T-helper 17 cell (primary cell): ENCODE results near the gene CELA2B. TPM values are rescaled to one million over a fixed set of nuclear protein-coding genes. Genes with fewer than 3 reads are reported as not detected.

Experiments used
- ATAC-seq: fragments of 150-1000 bp; cut with Tn5 transposase; 2 replicates; pipeline ENCODE4 v1.10.0; 2021; ENCODE audit warnings: mild to moderate bottlenecking, moderate library complexity
- DNase-seq, 3 donors: peaks; one replicate each; pipeline versions ENCODE4 v3.0.0 to v3.0.0-alpha.2; 2020 to 2021
- H3K9me3 ChIP-seq: one replicate; pipeline ENCODE4 v1.7.0; 2013; ENCODE audit warnings: low read length, mild to moderate bottlenecking; ENCODE audit not compliant: control insufficient read depth, poor library complexity, severe bottlenecking
- H3K27ac Mint-ChIP-seq: one replicate; pipeline ENCODE4 v1.8.0; 2022; ENCODE audit warnings: mild to moderate bottlenecking, moderate library complexity, mixed read lengths
- H3K27me3 Mint-ChIP-seq: one replicate; pipeline ENCODE4 v1.8.0; 2022; ENCODE audit warnings: mixed read lengths
- H3K36me3 Mint-ChIP-seq: one replicate; pipeline ENCODE4 v1.8.0; 2022; ENCODE audit warnings: low read depth, mixed read lengths
- H3K4me1 Mint-ChIP-seq: one replicate; pipeline ENCODE4 v1.8.0; 2022; ENCODE audit warnings: mild to moderate bottlenecking, mixed read lengths
- H3K4me3 Mint-ChIP-seq: one replicate; pipeline ENCODE4 v1.8.0; 2022; ENCODE audit warnings: mild to moderate bottlenecking, moderate library complexity, mixed read lengths
- total RNA-seq, 4 donors: library from RNA in 2 of 4; stranded (reverse) in 2 of 4; gene quantifications; one replicate each; pipeline ENCODE4 v1.2.3 and lab custom pipeline; 2022 to 2026

Gene CELA2B
- total RNA-seq, 2 donors from 2014 or later: not detected

DNA sequence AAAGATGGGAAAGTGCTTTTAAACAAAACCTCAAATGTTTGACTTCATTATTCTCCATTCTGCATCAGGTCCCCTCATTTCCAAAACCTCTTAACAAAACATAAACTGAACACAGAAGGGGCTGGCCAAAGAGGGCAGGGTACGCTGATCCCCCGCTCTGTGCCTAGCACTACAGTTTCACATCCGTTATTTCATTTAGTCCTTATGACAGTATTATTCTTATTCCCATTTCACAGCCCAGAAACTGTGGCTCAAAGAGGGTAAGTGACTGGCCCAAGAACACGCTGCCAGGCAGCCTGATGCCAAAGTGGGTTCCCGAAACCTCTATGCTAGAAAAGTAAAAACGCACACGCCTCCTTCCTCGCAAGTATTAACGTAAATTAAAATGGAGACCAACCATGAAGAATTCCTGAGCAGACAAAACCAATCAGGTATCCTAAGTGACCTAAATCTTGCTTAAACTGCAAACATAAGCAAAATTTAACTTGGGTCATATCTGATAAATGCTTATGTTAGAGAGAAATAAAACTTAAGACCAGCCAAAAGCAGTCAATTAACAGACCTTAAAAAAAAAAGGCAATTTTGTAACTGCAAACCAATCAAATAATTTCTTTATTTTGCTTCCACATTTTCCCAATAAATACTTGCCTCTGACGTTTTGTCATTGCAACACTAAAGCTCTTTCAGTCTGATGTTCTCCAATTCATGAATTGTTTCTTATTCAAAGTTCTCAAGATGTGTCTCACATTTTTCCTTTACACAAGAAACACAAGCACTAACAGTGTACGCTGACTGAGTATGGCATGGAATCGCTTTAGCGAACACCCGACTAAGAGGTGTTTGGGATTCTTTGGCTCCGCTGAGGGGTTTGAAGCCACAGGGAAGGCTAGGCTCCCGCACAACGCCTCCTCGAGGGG, 47.5 kb downstream of the CELA2B start:
- Mint-ChIP-seq H3K27me3 (no peaks in the 10 kb centered on the region), H3K27ac (peak overlapping the region; percentile 98), H3K4me1 (peaks cover 48% of the 10 kb centered on the region), H3K4me3 (peak overlapping the region; percentile 96), H3K36me3 (peaks cover 2% of the 10 kb centered on the region)
- ATAC-seq (no peak), DNase-seq (no peak)
- no peaks in the 10 kb centered on the region for H3K9me3 ChIP-seq

DNA sequence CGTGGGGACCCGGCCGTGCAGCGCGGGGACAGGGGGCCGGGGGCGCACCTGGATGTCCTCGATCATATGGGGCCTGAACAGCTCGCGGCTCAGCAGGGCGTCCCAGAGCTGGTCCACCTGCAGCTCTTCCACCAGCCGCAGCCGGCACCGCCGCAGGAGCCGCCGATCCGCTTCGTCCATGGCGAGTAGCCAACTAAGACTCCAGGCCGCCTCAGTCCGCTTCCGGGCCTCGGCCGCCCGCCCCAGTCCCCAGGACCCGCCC, 48.0 kb downstream of the CELA2B start, which contains the start of gene CASP9:
Gene CASP9, minus strand, starts transcription at position 195 of the 262 bp plus-strand sequence. Its CDS starts 15 bp downstream, at position 180.
- Mint-ChIP-seq H3K27ac (peak within 1 kb of the TSS; percentile 98), H3K4me1 (peaks cover 51% of the 10 kb centered on the region), H3K27me3 (no peaks in the 10 kb centered on the region), H3K36me3 (peaks cover 2% of the 10 kb centered on the region), H3K4me3 (peak within 1 kb of the TSS; percentile 96)
- ATAC-seq (no peak), DNase-seq (no peak)
- H3K9me3 ChIP-seq: no peaks in the 10 kb centered on the region

DNA sequence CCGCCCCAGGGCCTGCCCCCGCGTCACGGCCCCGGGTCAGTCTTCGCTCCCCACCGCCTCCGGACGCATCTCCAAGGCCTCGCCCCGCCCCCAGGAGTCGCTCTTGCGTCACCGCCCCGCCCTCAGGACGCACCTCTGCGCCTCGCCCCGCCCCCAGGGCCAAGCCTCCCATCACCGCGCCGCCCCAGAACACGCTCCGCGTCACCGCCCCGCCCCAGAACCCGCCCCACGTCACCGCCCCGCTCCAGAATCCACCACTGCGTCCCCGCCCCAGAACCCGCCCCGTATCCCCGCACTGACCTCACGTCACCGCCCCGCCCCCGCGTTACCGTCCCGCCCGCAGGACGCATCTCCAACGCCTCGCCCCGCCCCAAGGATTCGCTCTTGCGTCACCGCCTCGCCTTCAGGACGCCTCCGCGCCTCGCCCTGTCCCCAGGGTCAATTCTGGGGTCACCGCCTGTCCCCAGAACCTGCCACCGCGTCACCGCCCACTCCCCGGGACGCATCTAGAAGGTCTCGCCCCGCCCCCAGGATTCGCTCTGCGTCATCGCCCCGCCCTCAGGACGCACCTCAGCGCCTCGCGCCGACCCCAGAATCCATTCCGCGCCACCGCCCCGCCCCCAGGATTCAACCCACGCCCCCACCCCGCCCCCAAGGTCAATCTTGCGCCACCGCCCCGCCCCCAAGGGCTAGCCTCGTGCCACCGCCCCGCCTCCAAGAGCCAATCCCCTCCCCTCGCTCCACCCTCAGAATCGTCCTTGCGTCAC, 48.6 kb downstream of the CELA2B start:
- Mint-ChIP-seq H3K27ac (peak overlapping the region; percentile 98), H3K27me3 (no peaks in the 10 kb centered on the region), H3K4me3 (peak overlapping the region; percentile 96), H3K36me3 (peaks cover under 1% of the 10 kb centered on the region), H3K4me1 (peaks cover 49% of the 10 kb centered on the region)
- ATAC-seq: peak; percentile 73
- peak; percentile 99 to 100 (median 100) for DNase-seq
- no peaks in the 10 kb centered on the region for H3K9me3 ChIP-seq

DNA sequence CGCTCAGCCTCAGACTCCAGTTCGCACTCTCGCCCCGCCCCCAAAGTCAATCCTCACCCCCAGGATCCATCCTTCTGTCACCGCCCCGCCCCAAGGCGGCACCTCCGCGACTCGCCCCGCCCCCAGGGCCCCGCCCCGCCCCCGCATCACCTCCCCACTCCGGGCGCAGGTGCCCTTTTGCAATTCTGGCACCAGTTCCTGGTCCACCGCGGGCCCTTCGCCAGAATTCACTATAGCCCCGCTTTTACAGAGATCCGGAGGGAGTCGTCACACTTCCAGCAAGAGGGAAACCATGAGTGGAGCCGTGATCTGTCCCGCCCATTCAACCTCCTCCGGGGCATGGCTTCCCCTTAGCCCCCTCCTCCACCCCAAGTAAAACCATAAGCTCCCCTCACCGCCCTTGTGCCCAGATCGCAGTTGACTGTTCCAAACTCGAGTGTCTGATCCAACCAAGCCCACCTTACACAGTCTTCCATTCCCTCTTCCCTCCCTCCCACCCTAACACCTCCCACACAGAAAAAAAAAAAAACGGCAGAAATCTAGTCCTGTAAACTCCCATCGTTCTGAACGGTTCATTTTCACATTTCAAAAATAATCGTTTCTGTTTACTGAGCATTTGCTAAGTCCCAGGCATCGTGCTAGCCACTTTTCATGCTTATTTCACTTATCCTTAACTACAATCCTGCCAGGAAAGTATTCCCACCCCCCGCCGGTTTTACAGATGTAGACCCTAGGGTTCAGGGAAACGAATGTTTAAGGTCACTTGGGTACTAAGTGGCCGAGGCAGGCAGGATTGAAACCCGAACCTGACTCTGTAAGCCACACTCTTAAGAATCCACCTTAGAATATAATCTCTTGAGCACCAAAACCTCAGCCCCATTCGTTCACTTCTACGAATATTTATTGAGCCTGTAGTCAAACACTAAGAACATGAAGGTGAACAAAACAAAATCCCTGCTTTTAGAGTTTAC, 49.4 kb downstream of the CELA2B start:
- H3K27ac Mint-ChIP-seq: peak overlapping the region; percentile 98
- ATAC-seq: peak; percentile 2
- H3K27me3 Mint-ChIP-seq: no peaks in the 10 kb centered on the region
- no peaks in the 10 kb centered on the region for H3K36me3 Mint-ChIP-seq
- peak overlapping the region; percentile 96 for H3K4me3 Mint-ChIP-seq
- H3K9me3 ChIP-seq: no peaks in the 10 kb centered on the region
- peaks cover 48% of the 10 kb centered on the region for H3K4me1 Mint-ChIP-seq
- peak in 1 of 3 donors; percentile 99 for DNase-seq

DNA sequence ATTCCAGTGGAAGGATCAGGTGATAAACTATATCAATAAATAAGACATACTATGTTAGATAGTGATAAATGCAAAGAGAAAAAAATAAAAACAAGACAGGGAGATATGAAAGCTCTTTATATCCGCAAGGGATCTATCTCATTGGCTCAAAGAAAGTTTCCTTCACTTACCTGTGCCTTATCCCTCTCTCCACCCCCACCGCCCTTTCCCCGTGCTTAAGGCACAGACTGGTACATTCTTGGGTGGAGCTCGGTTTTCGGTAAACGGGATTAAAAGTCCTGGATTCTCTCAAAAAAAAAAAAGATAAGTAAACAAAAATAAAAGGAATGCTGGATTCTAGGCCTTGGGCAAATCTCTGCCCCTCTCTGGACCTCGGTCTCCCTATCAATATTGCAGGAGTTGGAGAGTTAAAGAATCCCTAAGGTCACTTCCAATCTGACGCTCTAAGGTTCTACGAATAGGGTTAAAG, 50.2 kb downstream of the CELA2B start:
- no peaks in the 10 kb centered on the region for H3K36me3 Mint-ChIP-seq
- H3K4me1 Mint-ChIP-seq: peaks cover 50% of the 10 kb centered on the region
- no peaks in the 10 kb centered on the region for H3K9me3 ChIP-seq
- no peaks in the 10 kb centered on the region for H3K27me3 Mint-ChIP-seq
- DNase-seq (no peak), ATAC-seq (no peak)
- peak overlapping the region; percentile 96 for H3K4me3 Mint-ChIP-seq
- peak overlapping the region; percentile 98 for H3K27ac Mint-ChIP-seq

DNA sequence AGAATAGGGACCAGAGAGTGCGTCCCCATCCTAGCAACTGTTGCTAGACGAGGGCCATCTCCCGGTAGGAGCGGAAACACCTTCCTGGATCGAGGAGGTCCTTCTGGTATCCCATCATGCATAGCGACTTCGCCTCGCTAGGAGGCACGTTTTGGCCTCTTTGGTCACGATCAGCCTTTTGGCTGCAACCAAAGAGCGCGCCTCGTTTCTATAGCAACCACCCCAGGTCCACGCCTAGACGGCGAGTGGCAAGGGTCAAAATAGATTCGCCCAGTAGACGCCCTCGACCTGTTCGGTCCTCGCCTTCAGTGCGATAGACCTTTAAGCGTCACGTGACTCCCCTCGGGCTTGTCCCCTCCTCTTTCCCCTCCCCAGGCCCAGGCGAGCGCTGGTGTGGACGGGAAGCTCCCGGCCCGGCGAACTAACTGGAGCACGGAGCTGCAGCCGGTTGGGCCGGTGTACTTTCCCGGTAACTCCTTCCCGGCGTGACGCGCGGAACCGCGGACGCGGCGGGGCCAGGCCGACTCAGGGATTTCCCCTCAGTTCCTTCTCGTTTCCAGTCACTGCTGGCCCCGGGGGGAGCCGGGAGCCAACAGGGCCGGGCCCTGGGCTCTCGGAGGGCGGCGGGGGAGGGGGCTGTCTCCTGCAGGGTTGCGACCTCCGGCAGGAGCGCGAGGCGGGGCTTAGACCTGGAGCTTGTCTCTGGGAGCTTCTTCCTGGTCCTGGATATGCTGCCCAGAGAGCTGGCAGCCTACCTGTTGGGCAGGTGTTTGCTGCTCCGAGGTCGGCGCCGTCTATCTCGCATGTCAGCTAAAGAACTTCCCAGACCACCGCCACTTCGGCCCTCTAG, 50.8 kb downstream of the CELA2B start, which contains the start of gene DNAJC16:
Gene DNAJC16, plus strand, starts transcription at position 359 of the 850 bp plus-strand sequence. CDS start 2,258 bp downstream, outside the sequence.
- peaks cover 47% of the 10 kb centered on the region for H3K4me1 Mint-ChIP-seq
- H3K9me3 ChIP-seq: no peaks in the 10 kb centered on the region
- DNase-seq (peak; percentile 84 to 91 (median 85)), ATAC-seq (peak; percentile 50)
- H3K27me3 Mint-ChIP-seq: no peaks in the 10 kb centered on the region
- H3K27ac Mint-ChIP-seq: peak within 1 kb of the TSS; percentile 98
- no peaks in the 10 kb centered on the region for H3K36me3 Mint-ChIP-seq
- H3K4me3 Mint-ChIP-seq: peak within 1 kb of the TSS; percentile 96

DNA sequence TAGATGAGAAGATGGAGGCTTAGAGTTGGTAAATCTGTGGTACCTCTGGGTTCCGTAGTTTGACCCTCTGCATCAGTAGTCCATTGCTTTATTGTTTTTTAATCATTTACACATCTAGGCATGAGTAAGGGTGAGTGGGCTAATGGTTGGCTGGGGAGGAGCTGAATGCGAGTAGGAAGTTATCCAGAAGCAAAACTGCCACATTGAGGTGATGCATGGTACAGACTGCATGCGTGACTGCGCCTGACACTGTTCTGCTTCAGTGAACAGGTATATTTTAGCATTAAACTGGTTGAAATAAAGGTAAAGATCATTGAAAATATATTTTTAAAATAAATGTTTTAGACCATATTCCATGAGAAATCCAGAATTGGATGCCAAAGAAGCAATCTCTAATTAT, 55.1 kb downstream of the CELA2B start:
- H3K4me1 Mint-ChIP-seq: peaks cover 32% of the 10 kb centered on the region
- no peak overlapping the region for H3K27ac Mint-ChIP-seq
- no peak for ATAC-seq
- peaks cover 2% of the 10 kb centered on the region for H3K36me3 Mint-ChIP-seq
- H3K9me3 ChIP-seq: no peaks in the 10 kb centered on the region
- no peak for DNase-seq
- no peak overlapping the region for H3K4me3 Mint-ChIP-seq
- no peaks in the 10 kb centered on the region for H3K27me3 Mint-ChIP-seq

DNA sequence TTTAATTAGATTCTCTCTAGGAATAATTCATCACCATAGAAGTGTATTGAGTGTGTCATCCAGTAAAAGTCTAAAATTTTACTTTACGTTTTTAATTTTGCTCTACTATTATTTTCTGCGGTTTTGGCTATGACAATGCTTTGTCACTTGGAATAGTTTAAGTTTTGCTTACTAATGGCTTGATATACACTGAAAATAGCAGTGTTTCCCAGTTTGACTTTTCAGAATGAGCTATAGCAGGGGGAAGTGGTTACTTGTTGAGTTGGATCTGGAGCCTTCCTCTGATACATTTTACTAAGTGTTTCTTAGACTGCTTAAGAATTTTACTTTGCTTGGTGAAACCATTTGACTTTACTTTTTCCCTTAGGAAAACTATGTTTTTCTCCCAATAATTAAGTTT, 55.8 kb downstream of the CELA2B start:
- no peaks in the 10 kb centered on the region for H3K9me3 ChIP-seq
- H3K4me3 Mint-ChIP-seq: no peak overlapping the region
- H3K27me3 Mint-ChIP-seq: no peaks in the 10 kb centered on the region
- peak overlapping the region; percentile 4 for H3K27ac Mint-ChIP-seq
- peaks cover 2% of the 10 kb centered on the region for H3K36me3 Mint-ChIP-seq
- DNase-seq: no peak
- ATAC-seq: no peak
- peaks cover 26% of the 10 kb centered on the region for H3K4me1 Mint-ChIP-seq

DNA sequence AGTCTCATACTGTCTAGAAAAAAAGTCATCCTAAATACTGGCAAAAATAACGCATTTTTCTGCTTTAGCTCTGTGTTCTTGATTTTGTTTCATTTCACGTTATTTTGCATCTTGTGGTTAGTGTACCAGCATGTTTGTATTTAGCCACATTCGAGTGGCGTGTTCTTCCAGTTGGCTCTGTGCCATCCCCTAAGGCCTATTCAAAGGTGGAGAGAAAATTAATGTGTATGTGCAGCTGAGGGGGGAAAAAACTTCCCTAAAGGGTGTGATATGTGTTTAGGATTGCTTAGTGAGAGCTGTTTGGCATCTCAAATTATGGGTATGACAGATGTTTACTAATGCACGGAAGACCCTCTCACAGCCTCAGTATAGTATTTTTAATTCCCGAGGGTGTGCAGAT, 62.9 kb downstream of the CELA2B start:
- no peak for ATAC-seq

DNA sequence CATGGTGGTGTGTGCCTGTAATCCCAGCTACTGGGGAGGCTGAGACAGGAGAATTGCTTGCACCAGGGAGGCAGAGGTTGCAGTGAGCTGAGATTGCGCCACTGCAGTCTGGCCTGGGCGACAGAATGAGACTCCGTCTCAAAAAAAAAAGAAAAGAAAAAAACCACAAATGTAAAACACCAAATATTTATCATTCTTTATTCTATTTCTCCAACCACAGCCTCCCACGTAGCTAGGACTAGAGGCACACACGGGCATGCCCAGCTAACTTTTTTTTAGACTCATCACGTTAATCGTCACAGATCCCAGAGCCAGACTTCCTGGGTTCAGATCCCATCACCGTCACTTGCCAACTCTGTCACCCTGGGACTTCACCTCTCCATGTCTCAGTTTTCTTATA, 64.3 kb downstream of the CELA2B start:
- Mint-ChIP-seq H3K4me1 (peaks cover 15% of the 10 kb centered on the region), H3K36me3 (peaks cover 10% of the 10 kb centered on the region), H3K27me3 (no peaks in the 10 kb centered on the region), H3K4me3 (no peak overlapping the region), H3K27ac (no peak overlapping the region)
- no peak for ATAC-seq
- H3K9me3 ChIP-seq: no peaks in the 10 kb centered on the region
- DNase-seq: no peak

More for the DNA sequence above, 62.9 kb downstream of the CELA2B start:
- peaks cover 10% of the 10 kb centered on the region for H3K36me3 Mint-ChIP-seq
- H3K4me3 Mint-ChIP-seq: no peak overlapping the region
- no peak overlapping the region for H3K27ac Mint-ChIP-seq
- no peaks in the 10 kb centered on the region for H3K27me3 Mint-ChIP-seq
- DNase-seq: no peak
- peaks cover 15% of the 10 kb centered on the region for H3K4me1 Mint-ChIP-seq
- no peaks in the 10 kb centered on the region for H3K9me3 ChIP-seq
